WTC11 (cell line): ENCODE measurements around the gene CTCFL.

ENCODE experiments used
- CREM ChIP-seq: sonication (generic); formaldehyde crosslinking; IDR thresholded peaks from 2 replicates; pipeline ENCODE4 v1.8.1; 2022; ENCODE audit warnings: mild to moderate bottlenecking, missing genetic modification reagents, moderate library complexity
- FOXP4 ChIP-seq: sonication (generic); formaldehyde crosslinking; IDR thresholded peaks from 2 replicates; pipeline ENCODE4 v1.8.0; 2022; ENCODE audit warnings: mild to moderate bottlenecking, missing genetic modification reagents

GRCh38 chr20:57475388-57476083, 49.4 kb downstream of the CTCFL start:
- TF ChIP-seq CREM: no peak
- TF ChIP-seq FOXP4: no peak
